Spinal cord (tissue), 10 donors: ENCODE data around the gene FASN. TPM values are rescaled to one million over a fixed set of nuclear protein-coding genes. Genes with fewer than 3 reads are reported as not detected.
A peak's percentile ranks its signal among the peaks of the same experiment; 100 is the strongest.
"Not testable (repeated sequence)": the region's sequence is repeated elsewhere in the genome, so short reads cannot be mapped to it uniquely, and the experiment has no call there.

Experiments
- DNase-seq, 6 donors: peaks; one replicate each; pipeline versions ENCODE4 v3.0.0 to v3.0.0-alpha.2; 2013 to 2015; ENCODE audit warnings: low spot score in 6 of 6, low read depth in 4 of 6
- H3K27ac ChIP-seq: one replicate; pipeline ENCODE4 v1.5.1; 2013; ENCODE audit warnings: low read depth, low read length, control low read depth
- H3K27me3 ChIP-seq: one replicate; pipeline ENCODE4 v1.6.1; 2013; ENCODE audit warnings: low read length; ENCODE audit not compliant: control insufficient read depth, insufficient read depth
- H3K36me3 ChIP-seq: one replicate; pipeline ENCODE4 v1.6.1; 2013; ENCODE audit warnings: low read length; ENCODE audit not compliant: control insufficient read depth, insufficient read depth
- H3K4me1 ChIP-seq: one replicate; pipeline ENCODE4 v1.6.1; 2013; ENCODE audit warnings: low read length; ENCODE audit not compliant: control insufficient read depth, insufficient read depth
- H3K4me3 ChIP-seq: one replicate; pipeline ENCODE4 v1.5.1; 2013; ENCODE audit warnings: low read depth, low read length, control low read depth
- H3K9me3 ChIP-seq: one replicate; pipeline ENCODE4 v1.6.1; 2013; ENCODE audit warnings: low read length; ENCODE audit not compliant: control insufficient read depth, insufficient read depth
- WGBS: methylation state at CpG from one replicate; pipeline ENCODE4 v1.1.5; 2013; ENCODE audit warnings: missing lambda C conversion rate; ENCODE audit not compliant: insufficient coverage; 5-methylcytosine and 5-hydroxymethylcytosine counted together
- polyA plus RNA-seq, 2 donors: library from polyadenylated mRNA; unstranded; fragments of 120-200 nt; gene quantifications; one replicate each; pipeline ENCODE4 v1.2.1, GENCODE V29; 2013; ENCODE audit not compliant: insufficient read length in 2 of 2
- total RNA-seq, 2 donors: library from RNA; depleted of rRNA in 1 of 2; stranded (reverse); fragments of 120-200 nt in 1 of 2; fragments of >200 nt in 1 of 2; gene quantifications; one replicate each; pipeline versions ENCODE4 v1.2.3 to v1.2.4, GENCODE V29; 2013 to 2014
- donor health status: healthy.

Gene FASN
- total and polyA plus RNA-seq, 4 donors: 57.7 to 184 (median 110) TPM

DNA sequence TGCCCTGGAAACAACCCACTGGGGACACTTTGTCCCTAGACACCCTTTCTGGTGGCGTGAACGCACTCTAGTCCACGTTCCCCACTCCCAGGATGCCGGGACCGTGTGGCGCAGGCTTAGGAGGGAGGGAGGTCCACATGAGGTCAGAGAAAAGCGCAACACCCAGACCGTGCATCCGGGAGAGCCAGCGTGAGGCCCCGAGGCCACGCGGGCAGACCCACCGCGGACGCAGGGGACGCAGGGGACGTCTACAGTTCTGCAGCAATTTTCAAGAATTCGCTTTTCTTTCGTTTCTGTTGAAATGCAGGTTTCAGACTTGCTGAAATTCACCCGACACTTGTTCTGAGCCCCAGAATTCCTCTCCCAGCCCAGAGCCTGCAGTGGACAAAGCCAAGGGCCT lies 51.1 kb downstream of the FASN start:
- Histone ChIP-seq H3K4me3 (no peak overlapping the region), H3K4me1 (peaks cover 17% of the 10 kb centered on the region), H3K36me3 (peaks cover 48% of the 10 kb centered on the region), H3K9me3 (no peaks in the 10 kb centered on the region), H3K27ac (no peak overlapping the region), H3K27me3 (no peaks in the 10 kb centered on the region)
- no peak for DNase-seq
- WGBS: 92% methylated on average over 17 of the region's 21 CpGs

DNA sequence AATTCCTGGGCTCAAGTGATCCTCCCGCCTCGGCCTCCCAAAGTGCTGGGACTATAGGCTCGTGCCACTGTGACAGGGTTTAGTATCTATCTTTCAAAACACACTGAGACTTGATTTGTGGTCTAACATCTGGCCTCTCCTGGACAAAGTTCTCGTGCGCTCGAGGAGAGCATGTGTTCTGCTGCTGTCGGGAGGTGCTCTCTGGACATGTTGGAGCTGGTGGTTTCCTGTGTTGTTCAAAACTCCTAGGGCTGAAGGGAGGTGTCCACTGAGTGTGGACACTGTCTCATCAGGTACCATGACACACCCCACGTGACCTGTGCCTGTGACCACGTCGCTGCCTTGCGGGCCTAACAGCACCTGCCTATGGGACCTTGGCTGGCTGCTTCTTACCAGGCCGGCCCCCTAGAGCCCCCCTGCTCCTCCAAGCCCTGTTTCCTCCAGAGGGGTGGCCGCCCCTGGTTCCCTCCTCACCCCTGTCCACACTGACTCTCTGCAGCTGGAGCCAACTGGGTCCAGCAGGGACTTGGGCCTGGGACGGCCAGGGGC lies 52.0 kb downstream of the FASN start:
- Histone ChIP-seq H3K9me3 (no peaks in the 10 kb centered on the region), H3K4me3 (no peak overlapping the region), H3K36me3 (peaks cover 48% of the 10 kb centered on the region), H3K27ac (no peak overlapping the region), H3K4me1 (peaks cover 16% of the 10 kb centered on the region), H3K27me3 (no peaks in the 10 kb centered on the region)
- no peak for DNase-seq
- WGBS: 87% methylated on average over 12 of the region's 14 CpGs

DNA sequence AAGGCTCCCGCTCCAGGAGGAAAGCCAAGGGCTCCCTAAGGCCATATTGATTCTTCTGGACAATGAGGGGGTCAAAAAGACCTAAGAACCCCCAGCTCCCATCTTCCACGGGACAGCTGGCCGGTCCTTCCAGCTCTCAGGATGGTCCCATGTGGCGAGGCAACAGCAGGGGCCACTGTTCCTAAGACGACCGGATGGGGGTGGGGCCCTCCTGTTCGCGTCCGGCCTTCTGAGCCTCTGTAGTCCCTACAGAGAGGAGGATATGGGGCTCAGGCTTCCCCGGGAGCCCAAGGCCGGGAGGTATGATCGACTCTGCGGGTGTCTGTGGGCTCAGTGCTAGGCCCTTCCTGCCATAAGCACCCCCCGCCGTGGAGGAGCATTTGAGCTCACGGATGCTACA lies 54.5 kb downstream of the FASN start:
- no peak for DNase-seq
- Histone ChIP-seq H3K27ac (no peak overlapping the region), H3K36me3 (peaks cover 24% of the 10 kb centered on the region), H3K27me3 (no peaks in the 10 kb centered on the region), H3K4me3 (no peak overlapping the region), H3K9me3 (no peaks in the 10 kb centered on the region), H3K4me1 (no peaks in the 10 kb centered on the region)
- WGBS: 45% methylated on average over 15 of the region's 16 CpGs

DNA sequence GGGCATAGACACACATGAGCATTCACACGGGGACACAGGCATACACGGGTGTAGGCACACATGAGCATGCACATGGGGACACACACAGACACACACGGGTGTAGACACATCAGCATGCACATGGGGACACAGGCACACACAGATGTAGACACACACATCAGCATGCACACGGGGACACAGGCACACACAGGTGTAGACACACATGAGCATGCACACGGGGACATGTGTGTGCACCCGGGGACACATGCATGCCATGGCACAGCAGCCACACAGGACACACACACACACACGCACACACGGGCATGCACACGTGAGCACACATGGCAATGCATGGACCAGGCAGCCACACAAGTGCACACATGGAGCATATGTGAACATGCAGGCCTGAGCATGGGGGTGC lies 55.4 kb downstream of the FASN start:
- H3K27me3 ChIP-seq: no peaks in the 10 kb centered on the region
- 92% methylated on average over 9 of the region's 9 CpGs for WGBS
- H3K9me3 ChIP-seq: no peaks in the 10 kb centered on the region
- peaks cover 15% of the 10 kb centered on the region for H3K36me3 ChIP-seq
- DNase-seq: no peak
- H3K4me3 ChIP-seq: no peak overlapping the region
- H3K4me1 ChIP-seq: peaks cover 8% of the 10 kb centered on the region
- H3K27ac ChIP-seq: no peak overlapping the region

DNA sequence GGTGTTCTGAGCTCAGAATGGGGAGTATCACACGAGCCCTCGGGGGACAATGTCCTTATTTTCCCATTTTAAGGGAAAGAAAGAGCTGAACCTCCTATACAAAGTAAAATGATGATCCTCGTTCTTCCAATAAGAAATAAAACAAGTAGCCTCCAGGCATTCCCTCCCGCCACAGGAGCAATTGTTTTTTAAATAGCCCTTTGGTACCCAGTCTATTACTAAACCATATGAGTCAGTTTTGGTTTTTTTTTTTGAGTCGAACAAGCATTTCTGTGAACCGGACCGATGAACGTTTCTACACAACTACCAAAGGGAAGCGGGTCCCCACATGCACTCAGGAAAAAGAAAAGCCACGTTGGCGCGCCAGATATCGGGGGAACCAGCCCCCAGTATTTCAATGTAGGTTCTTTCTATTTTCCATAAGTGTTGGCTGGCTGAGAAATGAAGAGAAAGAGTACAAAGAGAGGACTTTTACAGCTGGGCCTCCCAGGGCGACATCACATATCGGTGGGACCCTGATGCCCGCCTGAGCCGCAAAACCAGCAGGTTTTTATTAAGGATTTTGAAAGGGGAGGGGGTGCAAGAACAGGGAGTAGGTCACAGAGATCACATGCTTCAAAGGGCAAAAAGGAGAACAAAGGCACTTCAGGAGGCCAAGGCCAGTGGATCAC lies 56.8 kb downstream of the FASN start:
- no peak overlapping the region for H3K4me3 ChIP-seq
- no peaks in the 10 kb centered on the region for H3K9me3 ChIP-seq
- peaks cover 16% of the 10 kb centered on the region for H3K4me1 ChIP-seq
- no peaks in the 10 kb centered on the region for H3K27me3 ChIP-seq
- H3K36me3 ChIP-seq: peaks cover 10% of the 10 kb centered on the region
- no peak overlapping the region for H3K27ac ChIP-seq
- WGBS: 70% methylated on average over 6 of the region's 17 CpGs
- DNase-seq: no peak

DNA sequence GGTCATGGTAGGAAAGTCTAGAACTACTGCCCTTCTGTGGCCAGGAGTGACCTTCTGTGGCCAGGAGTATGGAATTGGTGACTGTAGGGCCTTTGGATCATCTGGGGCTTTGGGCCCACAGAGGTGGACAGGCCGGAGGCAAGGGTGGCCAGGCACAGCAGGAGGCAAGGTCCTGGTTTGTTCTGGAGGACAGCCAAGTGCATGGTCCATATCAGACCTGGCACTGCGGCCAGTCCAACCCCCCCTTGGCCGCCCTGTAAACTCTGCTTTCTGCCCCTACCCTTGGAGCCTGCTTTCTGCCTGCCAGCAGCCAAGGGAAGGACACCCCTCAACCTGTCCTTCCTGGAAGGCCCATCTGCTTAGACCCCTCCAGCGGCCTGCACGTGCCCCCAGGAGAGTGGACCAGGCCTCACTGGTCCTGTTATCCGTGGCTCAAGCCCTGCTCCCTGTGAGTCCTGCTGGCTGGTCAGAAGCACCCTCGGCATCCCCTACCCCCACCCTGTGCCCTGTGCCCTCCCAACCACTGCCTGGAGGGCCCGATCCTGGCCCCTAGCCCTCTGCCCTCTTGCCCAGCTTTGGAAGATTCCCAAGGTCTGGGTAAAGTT lies 58.2 kb downstream of the FASN start:
- Histone ChIP-seq H3K4me3 (no peak overlapping the region), H3K4me1 (peaks cover 25% of the 10 kb centered on the region), H3K9me3 (no peaks in the 10 kb centered on the region), H3K36me3 (peaks cover 16% of the 10 kb centered on the region), H3K27ac (no peak overlapping the region), H3K27me3 (no peaks in the 10 kb centered on the region)
- DNase-seq: no peak
- WGBS: 92% methylated on average over 8 of the region's 8 CpGs

DNA sequence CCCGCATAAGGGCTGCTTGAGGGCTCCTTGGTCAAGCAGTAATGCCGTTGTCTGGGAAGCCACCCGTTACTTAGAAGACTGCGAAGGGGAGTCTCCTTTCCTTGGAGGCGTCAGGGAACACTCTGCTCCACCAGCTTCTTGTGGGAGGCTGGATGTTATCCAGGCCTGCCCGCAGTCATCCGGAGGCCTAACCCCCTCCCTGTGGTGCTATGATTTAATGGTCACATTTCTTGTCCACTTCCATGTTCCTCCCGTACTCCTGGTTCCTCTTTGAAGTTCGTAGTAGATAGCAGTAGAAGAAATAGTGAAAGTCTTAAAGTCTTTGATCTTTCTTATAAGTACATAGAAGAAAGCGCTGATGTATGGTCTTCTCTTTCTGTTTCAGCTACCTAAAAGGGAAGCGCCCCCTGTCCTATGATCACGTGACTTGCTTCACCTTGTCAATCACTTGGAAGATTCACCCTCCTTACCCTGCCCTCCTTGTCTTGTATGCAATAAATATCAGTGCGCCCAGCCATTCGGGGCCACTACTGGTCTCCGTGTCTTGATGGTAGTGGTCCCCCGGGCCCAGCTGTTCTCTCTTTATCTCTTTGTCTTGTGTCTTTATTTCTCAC lies 59.1 kb downstream of the FASN start:
- peaks cover 25% of the 10 kb centered on the region for H3K36me3 ChIP-seq
- not testable (repeated sequence) for H3K27ac ChIP-seq, H3K9me3 ChIP-seq, H3K4me3 ChIP-seq, DNase-seq, H3K27me3 ChIP-seq
- WGBS: 91% methylated on average over 6 of the region's 16 CpGs
- H3K4me1 ChIP-seq: peaks cover 31% of the 10 kb centered on the region

DNA sequence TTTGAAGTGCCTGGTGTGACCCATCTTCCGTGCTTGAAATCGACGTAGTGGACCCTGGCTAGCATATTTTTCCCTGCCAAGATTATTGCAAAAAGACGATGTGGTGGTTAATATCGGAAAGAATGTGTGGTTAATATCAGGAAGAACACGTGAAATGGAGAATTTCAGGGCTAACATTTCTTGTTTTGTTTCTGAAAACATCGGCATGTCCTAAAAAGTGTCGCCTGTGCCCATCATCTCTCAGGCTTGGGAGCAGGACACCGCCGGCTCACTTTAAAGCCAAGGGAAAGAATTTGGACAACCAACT lies 60.2 kb downstream of the FASN start:
- DNase-seq: no peak
- no peaks in the 10 kb centered on the region for H3K9me3 ChIP-seq
- 17% methylated on average over 9 of the region's 10 CpGs for WGBS
- peaks cover 38% of the 10 kb centered on the region for H3K4me1 ChIP-seq
- H3K36me3 ChIP-seq: peaks cover 35% of the 10 kb centered on the region
- peak overlapping the region; percentile 50 for H3K4me3 ChIP-seq
- peak overlapping the region; percentile 84 for H3K27ac ChIP-seq
- H3K27me3 ChIP-seq: no peaks in the 10 kb centered on the region

DNA sequence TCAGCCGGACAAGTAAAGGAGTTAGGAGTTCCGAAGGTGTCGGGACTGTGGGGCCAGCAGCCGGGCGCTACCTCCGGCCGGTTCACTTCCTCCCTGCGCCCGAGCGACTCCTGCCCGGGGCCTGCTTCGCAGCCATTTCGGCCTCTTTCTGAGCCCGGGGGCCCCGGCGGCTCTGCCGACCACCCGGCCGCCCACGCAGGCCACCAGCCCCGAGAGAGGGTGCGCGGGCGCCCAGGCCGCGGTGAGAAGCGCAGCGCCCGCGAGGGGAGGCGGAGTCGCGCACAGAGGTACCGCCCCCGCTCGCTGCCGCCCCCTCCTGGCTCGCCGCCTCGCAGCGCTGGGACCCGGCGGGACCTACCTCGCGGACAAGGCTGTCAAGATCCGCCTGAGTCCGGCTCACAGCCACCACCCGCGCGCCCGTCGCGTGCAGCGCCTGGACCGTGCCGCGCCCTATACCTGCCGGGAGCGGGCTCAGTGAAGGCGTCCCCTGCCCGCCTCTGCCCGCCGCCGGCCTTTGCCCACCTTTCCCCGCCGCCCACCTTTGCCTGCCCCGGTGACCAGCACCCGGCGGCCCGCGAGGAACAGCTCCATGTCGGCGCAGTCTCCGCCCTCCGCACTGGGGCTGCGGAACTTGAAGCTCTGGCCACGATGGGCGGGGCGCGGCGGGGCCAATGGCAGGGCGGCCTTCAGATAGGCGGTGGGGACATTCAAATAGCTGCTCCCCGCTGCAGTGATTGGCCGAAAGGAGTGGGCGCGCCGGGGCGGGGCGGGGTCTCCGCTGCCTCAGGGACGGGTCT lies 60.7 kb downstream of the FASN start, which contains the start of gene DCXR:
Gene DCXR, minus strand, starts transcription at position 606 of the 797 bp plus-strand sequence. Its CDS starts 15 bp downstream, at position 591.
- WGBS: under 1% methylated on average over 92 of the region's 92 CpGs
- Histone ChIP-seq H3K27me3 (no peaks in the 10 kb centered on the region), H3K4me3 (peak within 1 kb of the TSS; percentile 65), H3K4me1 (peaks cover 44% of the 10 kb centered on the region), H3K27ac (peak within 1 kb of the TSS; percentile 84), H3K36me3 (peaks cover 41% of the 10 kb centered on the region), H3K9me3 (no peaks in the 10 kb centered on the region)
- DNase-seq: peak; percentile 78 to 98 (median 90)
